Mucosa of gallbladder (tissue), 1 donor: ENCODE data around the gene SCTR. TPM values are rescaled to one million over a fixed set of nuclear protein-coding genes. Genes with fewer than 3 reads are reported as not detected.
A peak's percentile ranks its signal among the peaks of the same experiment; 100 is the strongest.

Experiments used
- DNase-seq: peaks from one replicate; pipeline ENCODE4 v3.0.0-alpha.2; 2020; ENCODE audit warnings: low spot score
- total RNA-seq: library from RNA; stranded (reverse); gene quantifications from one replicate; pipeline ENCODE4 v1.2.1, GENCODE V29; 2021
- donor health status: DM: no; HTN: no; CAD: no.

SCTR gene
- total RNA-seq = 0.92 TPM

DNA sequence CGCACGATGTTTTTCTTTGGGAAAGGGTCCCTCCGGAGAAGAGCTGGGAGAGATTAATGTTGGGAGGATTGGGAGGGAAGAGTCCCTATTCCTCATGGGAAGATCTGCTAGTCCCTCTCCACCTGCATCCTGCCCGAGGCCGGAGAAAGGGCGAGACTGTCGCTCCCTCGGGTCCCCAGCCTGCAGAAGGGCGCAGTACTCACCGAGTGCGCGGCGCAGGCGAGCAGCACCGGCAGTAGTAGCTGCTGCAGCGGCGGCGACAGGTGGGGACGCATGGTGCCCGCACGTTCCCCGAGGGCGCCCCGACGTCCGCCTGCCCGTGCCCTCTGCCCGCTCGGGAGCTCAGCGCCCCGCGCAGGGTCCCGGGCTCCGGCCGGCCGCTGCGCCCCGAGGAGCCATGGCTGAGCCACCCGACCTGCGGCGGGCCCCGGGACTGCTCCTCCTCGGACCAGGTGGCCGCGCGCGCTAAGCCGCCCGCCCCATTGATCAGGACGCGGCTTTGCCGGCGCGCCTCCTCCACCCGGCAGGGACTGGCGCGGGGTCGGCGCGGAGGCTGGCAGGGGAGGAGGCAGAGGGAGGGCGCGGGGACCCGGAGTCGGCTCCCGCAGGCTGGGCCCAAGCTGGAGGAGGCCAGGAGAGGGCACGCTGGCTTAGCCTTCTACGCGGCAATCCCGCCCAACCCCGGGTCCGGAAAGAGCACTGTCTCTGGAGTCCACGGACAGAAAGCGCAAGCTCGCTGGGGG is at the start of gene SCTR:
TSS of gene SCTR (minus strand) at position 532 of the 743 bp plus-strand sequence. CDS start at position 275, 257 bp downstream.
- no peak for DNase-seq

DNA sequence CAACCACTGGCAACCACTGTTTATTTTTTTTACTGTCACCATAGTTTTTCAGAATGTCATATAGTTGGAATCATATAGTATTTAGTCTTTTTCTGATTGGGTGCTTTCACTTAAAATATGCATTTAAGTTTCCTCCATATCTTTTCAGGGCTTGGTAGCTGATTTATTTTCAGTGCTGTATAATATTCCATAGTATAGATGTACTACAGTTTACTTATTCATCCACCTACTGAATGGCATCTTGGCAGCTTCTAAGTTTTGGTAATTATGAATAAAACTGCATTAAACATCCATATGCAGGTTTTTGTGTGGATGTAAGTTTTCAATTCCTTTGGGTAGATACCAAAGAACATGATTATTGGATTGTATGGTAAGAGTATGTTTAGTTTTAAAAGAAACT is 43.0 kb upstream of the SCTR start:
- DNase-seq = no peak

DNA sequence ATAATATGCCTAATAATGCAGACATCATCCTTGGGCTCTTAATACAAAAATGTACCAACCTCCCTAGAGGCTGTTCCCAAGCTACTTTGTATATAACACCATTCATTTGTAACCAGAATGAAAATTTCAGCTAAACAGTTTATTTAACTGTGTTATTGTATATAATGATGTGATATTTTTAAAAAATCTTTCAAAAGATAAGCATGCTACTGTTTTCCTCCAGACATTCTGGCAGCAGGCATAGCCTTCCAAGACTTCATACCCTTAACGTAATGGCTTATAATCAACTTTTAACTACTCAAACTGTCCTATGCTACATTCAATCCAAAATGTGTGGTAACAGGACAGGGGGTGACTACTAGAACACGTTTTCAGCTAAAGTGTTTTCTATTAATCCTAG is 41.2 kb upstream of the SCTR start:
- no peak for DNase-seq

DNA sequence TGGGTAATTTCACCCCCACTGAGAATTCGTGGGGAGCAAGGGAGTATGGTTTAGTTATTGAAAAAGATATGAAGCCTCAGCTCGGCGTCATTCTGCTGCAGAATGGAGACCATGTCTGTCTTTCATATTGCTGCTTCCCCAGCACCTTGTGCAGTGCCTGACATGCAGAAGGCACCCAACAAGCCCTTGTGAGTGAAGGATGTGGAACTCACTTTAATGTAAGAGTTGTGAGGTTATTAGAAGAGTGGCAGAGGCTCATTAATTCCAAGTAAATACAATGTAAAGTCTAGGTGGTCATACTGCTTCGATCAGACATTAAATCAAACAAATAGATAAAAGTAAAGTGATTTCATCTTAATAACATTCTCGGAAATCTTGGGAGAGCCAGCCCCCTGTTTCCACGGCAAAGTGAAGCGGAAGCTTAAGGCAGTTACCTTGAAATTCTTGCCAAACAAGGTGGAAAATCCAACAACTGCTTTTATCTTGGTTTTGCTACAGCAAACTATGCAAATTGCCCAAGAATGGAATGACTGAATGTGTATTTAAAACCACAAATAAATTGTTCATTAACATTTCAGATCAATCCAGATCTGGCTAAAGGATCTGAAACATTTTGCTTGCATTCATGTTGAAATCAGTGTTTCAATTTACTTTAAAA is 29.5 kb upstream of the SCTR start:
- no peak for DNase-seq

DNA sequence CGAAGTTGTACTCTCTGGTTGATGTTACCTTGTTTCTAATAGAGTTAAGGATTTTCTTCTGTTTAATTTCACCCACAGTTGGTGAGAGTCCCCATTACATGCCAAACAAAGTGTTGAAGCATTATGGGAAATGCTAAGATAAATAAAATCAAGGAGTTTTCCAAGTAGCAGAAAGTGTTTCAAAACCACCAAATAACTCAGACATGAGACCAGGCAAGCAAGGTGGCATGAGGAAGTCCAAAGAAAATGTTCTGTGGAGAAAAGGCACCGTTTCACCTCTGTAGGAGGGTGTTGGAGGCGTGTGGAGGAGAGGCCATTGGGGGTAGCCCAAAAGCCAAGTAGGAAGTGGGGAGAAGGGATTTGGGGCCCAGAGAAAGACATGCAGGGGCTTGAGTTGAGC is 28.6 kb upstream of the SCTR start:
- DNase-seq = no peak

DNA sequence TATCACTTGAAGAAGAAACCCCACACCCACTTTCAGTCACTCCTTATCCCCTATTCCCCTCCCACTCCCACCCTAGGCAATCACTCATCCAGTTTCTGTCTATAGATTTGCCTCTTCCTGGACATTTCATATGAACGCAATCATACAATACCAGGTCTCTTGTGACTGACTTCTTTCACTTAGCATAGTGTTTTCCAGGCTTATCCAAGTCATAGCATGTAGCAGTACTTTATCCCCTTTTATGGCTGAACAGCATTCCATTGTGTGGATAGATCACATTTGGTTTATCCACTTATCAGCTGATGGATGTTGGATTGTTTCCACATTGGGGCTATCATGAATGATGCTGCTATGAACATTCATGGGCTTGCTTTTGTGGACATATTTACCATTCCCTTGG is 26.6 kb upstream of the SCTR start:
- no peak for DNase-seq

DNA sequence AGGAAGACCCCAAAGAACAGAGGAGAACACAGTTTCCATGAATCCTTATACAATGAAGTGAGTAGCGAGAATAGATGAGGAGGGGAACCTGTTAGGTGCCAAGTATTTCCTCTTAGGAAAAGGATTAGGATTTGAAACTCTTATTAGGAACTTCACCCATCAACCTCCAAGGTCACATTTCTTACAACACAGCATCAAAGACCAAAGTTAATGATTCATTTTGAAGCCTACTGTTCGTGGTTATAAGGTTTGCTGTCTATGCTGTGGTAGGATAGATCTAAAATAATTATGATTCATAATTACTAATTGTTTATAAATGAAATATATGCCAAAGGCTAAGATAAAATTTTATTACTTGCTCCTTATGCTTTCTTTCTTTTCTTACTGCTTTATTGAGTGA is 26.1 kb upstream of the SCTR start:
- no peak for DNase-seq

DNA sequence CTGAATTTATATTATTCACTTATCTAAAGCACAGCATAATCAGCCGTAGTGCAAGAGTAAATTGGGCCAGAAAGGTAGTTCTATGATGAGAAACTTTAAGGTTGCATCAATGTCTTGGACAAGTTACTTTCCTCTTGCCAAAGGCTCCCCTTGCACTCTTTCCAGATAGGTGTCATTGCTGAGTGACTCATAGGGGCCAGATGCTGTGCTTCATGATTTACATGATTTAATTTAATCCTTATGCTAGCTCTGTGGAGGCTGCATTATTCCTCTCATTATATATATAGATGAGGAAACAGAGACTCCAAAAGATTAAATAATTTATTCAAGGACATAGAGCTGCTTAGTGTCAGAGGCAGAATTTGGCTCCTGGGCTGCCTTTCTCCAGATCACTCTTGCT is 25.0 kb upstream of the SCTR start:
- no peak for DNase-seq

DNA sequence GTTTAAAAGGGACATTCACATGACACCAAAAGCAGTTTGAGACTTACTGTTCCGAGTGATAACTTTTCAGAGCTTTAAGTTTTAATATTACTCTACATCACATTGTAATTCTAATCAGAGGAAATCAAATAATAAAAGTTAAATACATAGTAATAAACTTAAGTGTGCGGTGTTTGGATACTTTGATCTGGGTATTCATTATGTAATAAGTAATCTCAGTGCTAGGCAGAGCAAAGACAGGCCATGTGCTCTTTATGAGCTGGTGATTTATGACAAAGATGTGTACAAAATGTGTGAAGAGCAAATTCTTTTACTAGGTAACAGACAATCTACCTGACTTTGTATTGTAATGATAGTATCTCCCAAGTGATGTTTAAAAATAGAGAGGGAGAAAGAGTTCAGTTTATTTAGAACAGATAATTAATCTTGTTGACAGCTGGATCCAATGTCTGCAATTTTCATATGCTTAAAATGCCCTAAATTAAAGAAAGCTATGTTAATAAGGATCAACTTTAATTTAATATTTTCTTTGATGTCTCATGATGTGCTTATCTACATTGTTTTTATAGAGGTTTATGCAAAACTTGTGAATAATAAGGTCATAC is 24.3 kb upstream of the SCTR start:
- no peak for DNase-seq

DNA sequence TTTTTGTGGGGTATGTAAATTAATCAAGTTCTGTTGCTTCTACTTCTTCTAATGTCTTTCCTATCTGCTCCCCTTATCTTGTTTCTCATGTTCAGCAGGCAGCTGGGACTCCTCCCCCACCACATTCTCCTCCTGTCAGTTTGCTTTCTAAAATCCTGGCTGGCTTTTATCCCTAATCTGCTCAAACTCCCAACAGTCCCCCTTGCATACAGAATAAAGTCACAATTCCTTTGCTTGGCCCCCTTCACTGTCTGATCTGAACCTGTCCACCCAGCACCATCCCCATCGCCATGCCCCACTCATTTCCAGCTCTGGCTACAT is 22.1 kb upstream of the SCTR start:
- no peak for DNase-seq

DNA sequence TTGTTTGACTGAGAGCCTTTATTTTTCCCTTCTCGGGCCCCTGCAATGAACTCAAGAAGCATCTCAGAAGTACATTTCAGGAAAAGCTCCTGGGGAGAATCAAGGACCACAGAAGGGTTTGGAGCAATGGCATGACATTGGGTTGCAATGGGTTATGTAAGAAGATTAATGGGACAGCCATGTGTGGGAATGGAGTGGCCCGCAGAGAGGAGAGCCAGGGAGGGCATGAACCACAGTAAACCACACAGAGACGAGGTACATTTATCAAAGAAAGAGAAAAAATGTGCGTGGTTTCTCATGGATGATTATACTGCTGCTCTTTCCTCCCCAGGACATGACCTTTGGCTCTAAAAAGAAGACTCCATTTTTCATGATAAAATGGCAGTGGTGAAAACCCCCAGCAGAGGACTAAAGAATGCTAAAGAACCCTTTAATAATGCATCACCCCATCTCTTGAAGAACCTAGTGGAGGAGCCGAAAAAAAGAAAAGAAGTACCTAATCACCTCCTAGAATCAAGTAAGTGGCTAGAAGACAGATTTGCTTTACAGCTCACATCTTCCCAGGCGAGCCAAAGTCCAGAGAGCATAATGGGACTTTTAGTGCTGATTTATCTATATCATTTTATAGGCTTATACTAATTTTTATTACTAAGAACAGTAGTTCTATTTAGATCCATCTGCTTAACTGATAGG is 21.6 kb upstream of the SCTR start:
- DNase-seq = no peak

DNA sequence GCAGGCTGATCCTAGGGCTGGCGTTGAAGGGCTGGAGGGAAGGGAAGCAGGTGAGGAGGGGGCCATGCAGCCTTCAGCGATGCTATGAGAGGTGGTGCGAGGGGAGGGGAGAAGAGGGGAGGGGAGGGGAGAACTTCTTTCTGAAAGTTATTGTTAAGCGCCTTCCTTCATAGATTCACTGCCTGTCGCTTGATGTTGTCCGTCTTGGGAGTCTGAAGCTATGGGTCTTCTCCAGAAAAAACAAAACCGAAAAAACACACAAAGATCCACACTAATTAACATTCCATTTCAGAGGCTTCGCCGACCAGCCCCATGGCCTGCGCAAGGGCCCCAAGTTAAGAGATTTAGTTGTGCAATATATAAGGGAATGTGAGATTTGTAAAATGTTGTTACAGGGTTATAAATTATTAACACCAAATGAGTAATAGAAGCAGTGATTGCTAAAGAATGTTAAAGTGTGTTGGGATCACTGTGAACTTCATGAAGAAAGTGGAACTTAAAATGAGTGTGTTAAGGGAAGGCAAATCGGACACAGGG is 20.7 kb upstream of the SCTR start:
- DNase-seq = no peak

DNA sequence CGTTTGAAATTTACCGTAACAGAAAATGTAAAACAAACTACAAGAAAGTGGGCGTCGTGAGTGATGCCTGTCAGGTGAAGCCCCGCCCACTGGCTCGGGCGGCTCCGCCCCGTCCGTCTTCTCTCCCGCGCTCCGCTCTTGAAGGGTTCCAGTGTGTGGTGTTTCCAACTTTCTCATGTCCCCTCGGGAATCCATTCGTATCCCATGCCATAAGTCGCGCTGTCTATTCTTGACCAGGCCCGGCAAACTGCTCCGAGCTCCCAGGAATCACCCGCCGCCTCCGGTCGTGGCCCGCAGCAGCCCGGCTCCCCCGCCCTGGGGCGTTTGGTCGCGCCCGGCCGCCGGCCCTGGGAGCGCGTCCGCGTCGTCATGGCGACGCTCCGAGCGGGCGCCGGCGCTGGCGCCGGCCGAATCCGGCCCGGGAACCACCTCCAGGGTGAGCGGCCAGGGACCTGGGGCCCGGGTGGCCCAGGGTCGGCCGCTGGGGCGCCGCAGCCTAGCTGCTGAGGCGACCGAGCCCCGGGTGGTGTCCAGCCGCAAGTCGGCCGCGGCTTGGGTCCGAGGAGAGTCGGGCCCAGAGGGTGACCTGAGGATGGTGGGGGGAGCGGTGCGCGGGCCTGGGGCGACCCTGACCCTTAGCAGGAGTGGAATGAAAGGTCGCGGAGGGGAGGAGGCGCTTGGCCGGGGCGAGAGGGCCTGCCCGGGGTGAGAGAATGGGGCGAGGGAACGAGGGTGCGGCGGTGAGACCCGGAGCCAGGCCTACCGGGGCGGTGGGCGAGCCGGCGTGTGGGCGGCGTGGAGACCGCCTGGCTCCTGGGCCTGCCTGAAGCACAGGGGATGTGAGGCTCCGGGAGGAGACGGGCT is 20.0 kb upstream of the SCTR start, which contains the start of gene CFAP221:
TSS of gene CFAP221 (plus strand) at position 375 of the 864 bp plus-strand sequence. CDS start 1,683 bp downstream, outside the sequence.
- peak; percentile 65 for DNase-seq

DNA sequence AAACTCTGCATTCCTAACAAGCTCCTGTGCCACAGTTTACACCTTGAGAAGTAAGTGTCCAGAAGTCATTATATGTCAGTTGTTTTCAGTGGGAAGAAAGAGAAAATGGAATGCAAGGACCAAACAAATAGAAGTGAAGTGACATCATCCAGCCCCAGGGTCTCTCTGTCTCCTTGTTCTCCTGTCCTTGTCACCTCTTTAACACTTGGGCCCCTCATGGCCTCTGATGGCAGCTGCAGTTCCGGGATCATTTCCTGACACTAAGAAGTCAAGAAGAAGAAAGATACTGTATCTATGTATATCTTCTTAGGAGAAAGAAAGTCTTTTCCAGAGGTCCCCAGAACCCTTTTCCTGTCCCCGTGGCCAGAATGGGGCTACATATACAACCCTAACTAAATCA is 17.2 kb upstream of the SCTR start:
- no peak for DNase-seq

DNA sequence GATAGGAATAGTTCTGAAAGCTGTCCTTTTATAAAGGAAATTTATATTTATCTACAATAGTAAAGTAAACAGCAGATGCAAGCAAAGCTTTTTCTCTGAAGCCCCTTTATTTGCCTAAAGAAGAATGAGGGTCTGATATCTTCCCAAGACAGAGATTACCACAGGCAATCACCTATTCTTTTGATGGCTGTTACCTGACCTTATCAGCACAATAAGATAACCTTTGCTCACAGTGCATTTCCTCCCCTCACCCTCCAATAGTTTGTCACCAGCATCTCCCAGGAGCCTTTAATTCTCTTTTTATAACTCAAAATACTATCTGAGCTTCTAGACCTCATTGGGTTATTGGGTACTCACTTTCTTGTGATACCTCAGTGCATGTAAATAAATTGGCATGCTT is 13.5 kb upstream of the SCTR start:
- no peak for DNase-seq

DNA sequence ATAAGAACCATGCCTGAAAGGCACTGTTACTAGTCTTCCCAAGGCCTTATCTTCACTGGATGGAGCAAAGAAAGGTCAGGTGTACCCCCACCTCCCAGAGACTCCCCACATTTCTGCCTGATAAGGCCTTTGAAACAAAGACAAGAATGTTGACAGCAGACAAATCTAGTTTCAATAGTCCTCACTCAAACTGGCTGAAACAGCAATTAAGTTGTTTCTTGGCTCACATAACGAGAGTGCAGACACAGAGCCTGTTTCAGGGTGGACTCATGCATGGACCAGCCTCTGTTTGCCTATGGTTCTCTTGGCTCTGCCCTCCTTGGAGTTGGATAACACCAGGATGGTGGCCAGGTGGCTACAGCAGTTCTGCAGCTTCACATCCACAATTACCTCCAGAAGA is 12.4 kb upstream of the SCTR start:
- DNase-seq = no peak

DNA sequence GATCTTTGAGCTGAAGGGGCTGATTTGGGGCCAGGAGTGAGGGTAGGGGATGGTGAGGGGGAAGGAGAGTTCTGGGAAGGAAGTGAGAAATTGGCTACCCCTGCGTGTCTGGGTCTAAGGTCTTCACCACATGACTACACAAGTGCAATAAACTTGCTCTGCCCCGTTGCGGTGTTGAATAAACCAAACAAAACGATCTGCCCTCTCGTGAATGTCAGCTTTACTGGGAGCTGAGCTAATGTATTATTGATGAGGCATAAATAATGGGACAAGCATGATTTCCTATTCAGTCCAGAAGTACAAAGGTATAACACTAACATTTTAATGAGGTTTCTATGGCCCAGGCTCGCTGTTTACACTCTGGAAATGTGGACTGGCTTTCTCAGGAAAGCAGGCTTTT is 11.9 kb upstream of the SCTR start:
- DNase-seq = no peak

DNA sequence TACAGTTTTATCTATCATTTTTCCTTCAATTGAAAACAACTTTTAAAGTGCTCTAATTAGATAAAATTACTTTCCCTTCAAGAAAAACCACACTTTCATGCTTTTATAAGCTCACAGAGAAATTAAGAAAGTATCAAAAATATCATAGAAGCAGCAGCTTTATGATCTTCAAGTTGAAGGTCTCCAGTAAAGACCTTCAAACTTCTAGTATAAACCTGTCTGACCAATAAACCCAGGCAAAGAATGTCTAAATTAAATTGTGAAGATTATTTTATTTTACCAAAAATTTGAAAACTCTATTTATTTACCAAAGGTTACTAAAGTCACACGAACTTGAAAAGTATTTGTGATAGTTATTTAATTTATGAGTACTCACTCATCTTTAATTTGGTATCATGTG is 9.3 kb upstream of the SCTR start:
- no peak for DNase-seq

DNA sequence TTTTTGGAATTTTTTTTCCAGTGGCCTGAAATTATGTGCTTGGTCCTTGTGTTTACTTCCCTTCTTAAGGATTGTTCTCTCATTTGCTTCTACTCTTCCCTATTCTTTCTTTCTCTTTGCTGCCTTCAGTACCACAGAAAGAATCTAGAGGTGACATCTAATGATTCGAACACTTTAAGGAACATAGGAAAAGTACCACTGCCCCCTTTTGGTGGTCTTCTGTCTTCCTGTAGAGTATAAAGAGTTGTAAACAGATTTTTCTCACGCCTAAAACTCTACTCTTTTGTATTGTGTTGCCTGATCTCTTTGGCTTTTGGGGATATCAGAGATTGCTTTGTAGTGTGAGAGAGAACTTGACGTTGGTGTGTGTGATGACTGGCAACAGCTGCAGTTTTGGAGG is 7.0 kb upstream of the SCTR start:
- DNase-seq = no peak

DNA sequence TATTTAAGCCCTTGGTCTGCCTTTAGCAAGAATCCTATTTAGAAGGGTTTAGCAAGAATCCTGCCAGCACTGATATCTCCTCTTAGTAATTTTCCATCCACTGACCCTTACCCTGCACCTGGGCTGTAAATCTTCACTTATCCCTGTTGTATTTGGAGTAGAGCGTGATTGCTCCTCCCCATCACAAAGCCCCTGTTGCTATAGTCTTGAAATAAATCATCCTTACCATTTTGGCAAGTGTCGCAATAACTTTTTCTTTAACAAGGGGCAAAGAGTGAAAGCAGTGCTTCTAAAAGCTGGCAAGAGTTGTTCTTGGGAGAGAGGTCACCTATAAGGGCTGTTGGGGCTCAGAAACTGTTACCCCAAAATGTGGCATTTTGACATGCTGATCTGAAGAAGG is 3.7 kb upstream of the SCTR start:
- no peak for DNase-seq

DNA sequence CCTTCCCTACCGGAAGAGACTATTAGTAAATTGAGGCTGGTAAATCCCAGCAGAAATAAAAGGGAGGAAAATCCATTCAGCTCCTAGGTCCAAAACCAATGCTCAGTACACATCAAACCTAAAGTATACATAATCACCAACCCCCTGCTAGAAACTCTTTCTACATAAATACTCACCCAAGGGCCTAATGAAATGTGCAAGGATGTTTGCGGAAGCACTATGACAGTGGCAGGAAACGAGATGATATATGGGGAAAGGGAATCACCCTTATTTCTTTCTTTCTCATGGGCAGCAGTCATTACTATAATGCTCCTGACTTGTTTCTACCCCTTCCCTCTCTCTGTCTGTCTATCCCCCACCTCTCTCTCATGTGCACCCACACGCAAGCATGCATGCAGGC is 1.3 kb upstream of the SCTR start:
- DNase-seq = no peak
